ENCODE measurements around the gene LRRC47. TPM values are rescaled to one million over a fixed set of nuclear protein-coding genes. Genes with fewer than 3 reads are reported as not detected.

Gene LRRC47
- total and polyA plus RNA-seq, 8 donors: 34.2 to 66.4 (median 51.8) TPM

DNA sequence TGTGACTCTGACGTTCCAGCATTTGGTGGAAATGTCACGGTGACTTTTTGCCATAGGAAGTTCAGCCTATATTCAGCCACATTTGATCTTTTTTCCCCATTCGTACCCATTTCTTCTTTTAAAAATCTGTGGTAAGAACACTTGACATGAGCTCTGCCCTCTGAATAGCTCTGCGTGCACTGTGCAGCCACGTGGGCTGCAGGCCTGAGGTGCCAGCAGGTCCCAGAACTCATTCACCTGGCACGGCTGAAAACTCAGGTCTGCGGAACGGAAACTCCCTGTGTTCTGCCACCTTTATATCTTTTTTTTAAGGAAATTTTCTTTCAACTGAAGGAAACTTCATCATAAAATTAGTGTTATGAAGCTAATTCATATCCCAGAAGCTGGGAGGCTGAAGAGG lies 32.1 kb upstream of the LRRC47 start:
- intact Hi-C loops (cut with DNase I): no loop called here
- no peaks in the 10 kb centered on the region for H3K9me3 ChIP-seq
- ATAC-seq (no peak), DNase-seq (no peak)
- TF ChIP-seq, protein P1, sequence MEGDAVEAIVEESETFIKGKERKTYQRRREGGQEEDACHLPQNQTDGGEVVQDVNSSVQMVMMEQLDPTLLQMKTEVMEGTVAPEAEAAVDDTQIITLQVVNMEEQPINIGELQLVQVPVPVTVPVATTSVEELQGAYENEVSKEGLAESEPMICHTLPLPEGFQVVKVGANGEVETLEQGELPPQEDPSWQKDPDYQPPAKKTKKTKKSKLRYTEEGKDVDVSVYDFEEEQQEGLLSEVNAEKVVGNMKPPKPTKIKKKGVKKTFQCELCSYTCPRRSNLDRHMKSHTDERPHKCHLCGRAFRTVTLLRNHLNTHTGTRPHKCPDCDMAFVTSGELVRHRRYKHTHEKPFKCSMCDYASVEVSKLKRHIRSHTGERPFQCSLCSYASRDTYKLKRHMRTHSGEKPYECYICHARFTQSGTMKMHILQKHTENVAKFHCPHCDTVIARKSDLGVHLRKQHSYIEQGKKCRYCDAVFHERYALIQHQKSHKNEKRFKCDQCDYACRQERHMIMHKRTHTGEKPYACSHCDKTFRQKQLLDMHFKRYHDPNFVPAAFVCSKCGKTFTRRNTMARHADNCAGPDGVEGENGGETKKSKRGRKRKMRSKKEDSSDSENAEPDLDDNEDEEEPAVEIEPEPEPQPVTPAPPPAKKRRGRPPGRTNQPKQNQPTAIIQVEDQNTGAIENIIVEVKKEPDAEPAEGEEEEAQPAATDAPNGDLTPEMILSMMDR (IDR thresholded peaks at IDR 0.05): no peak
- no peaks in the 10 kb centered on the region for H3K27me3 ChIP-seq
- H3K4me1 ChIP-seq: no peaks in the 10 kb centered on the region
- H3K27ac ChIP-seq: no peak overlapping the region
- no peak overlapping the region for H3K4me3 ChIP-seq
- peaks cover 0 to 100% of the 10 kb centered on the region in 2 donors for H3K36me3 ChIP-seq

DNA sequence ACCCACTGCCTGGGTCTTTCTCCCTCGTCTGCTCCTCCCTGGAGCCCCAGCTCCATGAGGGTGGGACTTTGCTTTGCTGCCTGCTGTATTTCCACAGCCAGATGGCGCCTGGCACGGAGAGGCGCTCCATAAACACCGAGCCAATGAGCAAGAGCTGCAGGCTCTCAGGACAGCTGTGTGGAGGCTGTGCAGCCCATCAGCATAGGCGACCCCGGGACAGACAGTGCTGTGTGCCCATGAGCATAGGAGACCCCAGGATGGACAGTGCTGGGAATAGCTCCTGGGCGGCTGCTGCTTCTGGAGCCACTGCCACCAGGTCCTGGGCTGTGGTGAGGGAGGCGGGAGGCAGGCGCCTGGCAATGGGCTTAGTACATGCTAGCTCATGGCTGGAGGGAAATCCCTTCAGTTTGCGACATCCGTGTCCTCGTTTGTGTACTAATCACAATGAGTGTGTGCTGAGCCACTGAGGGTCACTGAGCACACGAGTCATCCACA lies 31.6 kb upstream of the LRRC47 start:
- Histone ChIP-seq H3K27ac (no peak overlapping the region), H3K27me3 (no peaks in the 10 kb centered on the region), H3K4me3 (no peak overlapping the region), H3K4me1 (no peaks in the 10 kb centered on the region), H3K9me3 (no peaks in the 10 kb centered on the region), H3K36me3 (peaks cover 0 to 100% of the 10 kb centered on the region in 2 donors)
- intact Hi-C loops (cut with DNase I): no loop called here
- TF ChIP-seq, protein P1 (IDR thresholded peaks at IDR 0.05): no peak
- DNase-seq (no peak), ATAC-seq (no peak)

DNA sequence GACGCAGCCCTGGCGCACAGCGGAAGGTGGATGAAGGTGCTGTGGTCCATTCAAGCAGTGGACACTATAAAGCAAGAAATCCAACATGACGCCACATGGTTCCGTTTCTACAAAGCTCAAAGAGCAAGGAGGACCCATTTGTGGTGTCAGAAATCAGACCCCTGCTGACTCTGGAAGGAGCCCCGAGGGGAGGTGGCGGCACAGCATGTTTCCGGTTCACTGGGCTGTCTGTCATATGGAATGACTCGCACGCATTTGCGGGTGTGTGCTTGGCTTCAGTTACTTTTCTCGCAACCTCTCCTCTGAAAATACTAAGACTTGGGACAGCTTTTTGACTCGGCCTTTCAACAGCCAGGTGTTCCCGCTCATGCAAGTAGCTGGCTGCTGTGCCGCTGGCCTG lies 29.1 kb upstream of the LRRC47 start:
- Histone ChIP-seq H3K9me3 (no peaks in the 10 kb centered on the region), H3K27ac (no peak overlapping the region), H3K4me3 (no peak overlapping the region), H3K27me3 (no peaks in the 10 kb centered on the region), H3K4me1 (no peaks in the 10 kb centered on the region), H3K36me3 (peaks cover 0 to 100% of the 10 kb centered on the region in 2 donors)
- TF ChIP-seq, protein P1 (IDR thresholded peaks at IDR 0.05): no peak
- DNase-seq (no peak), ATAC-seq (no peak)
- intact Hi-C loops (cut with DNase I): no loop called here

DNA sequence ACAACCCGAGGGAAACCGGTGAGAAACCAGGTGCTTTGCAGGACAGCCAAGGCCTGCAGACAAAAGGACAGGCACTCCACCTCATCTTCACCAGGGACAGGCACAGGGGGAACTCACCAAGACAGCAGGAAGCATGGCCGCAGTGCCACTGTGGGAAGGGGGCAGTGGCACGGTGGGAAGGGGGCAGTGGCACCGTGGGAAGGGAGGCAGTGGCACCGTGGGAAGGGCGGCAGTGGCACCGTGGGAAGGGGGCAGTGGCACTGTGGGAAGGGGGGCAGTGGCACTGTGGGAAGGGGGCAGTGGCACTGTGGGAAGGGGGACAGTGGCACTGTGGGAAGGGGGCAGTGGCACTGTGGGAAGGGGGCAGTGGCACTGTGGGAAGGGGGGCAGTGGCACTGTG lies 28.4 kb upstream of the LRRC47 start:
- H3K9me3 ChIP-seq: no peaks in the 10 kb centered on the region
- no peaks in the 10 kb centered on the region for H3K27me3 ChIP-seq
- H3K4me3 ChIP-seq: no peak overlapping the region
- intact Hi-C loops (cut with DNase I): no loop called here
- H3K4me1 ChIP-seq: no peaks in the 10 kb centered on the region
- no peak overlapping the region for H3K27ac ChIP-seq
- DNase-seq (no peak), ATAC-seq (no peak)
- H3K36me3 ChIP-seq: peaks cover 0 to 100% of the 10 kb centered on the region in 2 donors
- TF ChIP-seq, protein P1 (IDR thresholded peaks at IDR 0.05): no peak

DNA sequence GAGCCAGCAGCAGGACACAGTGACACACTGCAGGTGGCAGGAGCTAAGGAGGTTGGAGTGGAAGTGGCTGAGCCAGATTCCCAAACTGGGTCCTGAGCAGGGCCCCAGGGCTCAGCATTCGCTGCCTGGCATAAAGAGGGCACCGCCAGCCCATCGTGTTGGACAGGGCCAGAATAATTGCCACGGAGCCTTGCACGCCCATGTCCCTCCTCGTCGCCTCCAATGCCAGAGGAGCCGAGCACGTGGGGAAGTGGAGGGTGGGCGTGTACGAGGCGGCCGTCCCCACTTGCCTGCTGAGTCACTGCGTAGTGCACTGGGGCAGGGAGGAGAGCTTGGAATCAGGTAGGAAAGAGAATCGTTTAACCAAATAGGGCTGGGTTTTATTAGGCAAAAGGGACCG lies 26.1 kb upstream of the LRRC47 start:
- no peak for DNase-seq
- H3K4me3 ChIP-seq: no peak overlapping the region
- TF ChIP-seq, protein P1 (IDR thresholded peaks at IDR 0.05): no peak
- H3K27ac ChIP-seq: no peak overlapping the region
- intact Hi-C loops (cut with DNase I): no loop called here
- H3K36me3 ChIP-seq: peaks cover 0 to 84% of the 10 kb centered on the region in 2 donors
- ATAC-seq: no peak
- H3K27me3 ChIP-seq: no peaks in the 10 kb centered on the region
- H3K9me3 ChIP-seq: no peaks in the 10 kb centered on the region
- H3K4me1 ChIP-seq: no peaks in the 10 kb centered on the region
